Activated B cell treated with CpG ODN at 0.5 μM for 24 hours (primary cell): Measurements from ENCODE around the gene SV2B. TPM values are rescaled to one million over a fixed set of nuclear protein-coding genes. Genes with fewer than 3 reads are reported as not detected.

Experiments used
- ATAC-seq: fragments of 200-7000 bp; cut with Tn5 transposase; one replicate; pipeline ENCODE4 v1.10.0; 2021; ENCODE audit warnings: low read depth, mild to moderate bottlenecking, moderate library complexity
- CTCF ChIA-PET: fragments of 350-600 bp; sonication (Branson Sonifier 250); formaldehyde crosslinking; loops from one replicate; lab custom pipeline; 2021; ENCODE audit warnings: antibody characterized with exemption; lab: Charles Lee
- POLR2A ChIA-PET: fragments of 350-600 bp; sonication (Branson Sonifier 250); formaldehyde crosslinking; loops from one replicate; lab custom pipeline; 2021; ENCODE audit warnings: antibody characterized with exemption; lab: Charles Lee
- DNase-seq: peaks from one replicate; pipeline ENCODE4 v3.0.0; 2022
- H3K27ac Mint-ChIP-seq: one replicate; pipeline ENCODE4 v1.8.0; 2020; ENCODE audit warnings: mixed read lengths
- H3K27me3 Mint-ChIP-seq: one replicate; pipeline ENCODE4 v1.8.0; 2021; ENCODE audit warnings: mixed read lengths
- H3K36me3 Mint-ChIP-seq: one replicate; pipeline ENCODE4 v1.8.0; 2021; ENCODE audit warnings: low read depth, mixed read lengths
- H3K4me1 Mint-ChIP-seq: one replicate; pipeline ENCODE4 v1.8.0; 2021; ENCODE audit warnings: mixed read lengths
- H3K4me3 Mint-ChIP-seq: one replicate; pipeline ENCODE4 v1.8.0; 2020; ENCODE audit warnings: mild to moderate bottlenecking, mixed read lengths
- H3K9me3 Mint-ChIP-seq: one replicate; pipeline ENCODE4 v1.8.0; 2020; ENCODE audit warnings: mixed read lengths
- CTCF ChIP-seq: fragments of 200-600 bp; IDR thresholded peaks from one replicate; pipeline ENCODE4 v1.8.0; 2022; ENCODE audit warnings: antibody characterized with exemption, mild to moderate bottlenecking
- intact Hi-C: fragments of 100-400 bp; cut with micrococcal nuclease; formaldehyde crosslinking; loops from one replicate; pipeline ENCODE4 v1.15.1; 2024
- total RNA-seq: library from RNA; stranded (reverse); gene quantifications from 2 replicates; pipeline ENCODE4 v1.2.3, GENCODE V29; 2022

Gene SV2B
- total RNA-seq, 1 donor from 2014 or later = not detected

- Mint-ChIP-seq H3K27ac (no peak overlapping the region), H3K4me3 (no peak overlapping the region), H3K4me1 (no peaks in the 10 kb centered on the region), H3K9me3 (no peaks in the 10 kb centered on the region), H3K36me3 (no peaks in the 10 kb centered on the region), H3K27me3 (peaks cover 29% of the 10 kb centered on the region)
- TF ChIP-seq CTCF = no peak
- intact Hi-C loops = no loop called here
- no peak for ATAC-seq
- no peak for DNase-seq
- ChIA-PET CTCF (no interaction called here), POLR2A (no interaction called here)
These were observed 28.0 kb downstream of the SV2B start for GRCh38 chr15:91128016-91128415.

GRCh38 chr15:91129436-91129835 lies 29.4 kb downstream of the SV2B start:
- ChIA-PET CTCF (no interaction called here), POLR2A (no interaction called here)
- H3K4me1 Mint-ChIP-seq = no peaks in the 10 kb centered on the region
- H3K9me3 Mint-ChIP-seq = no peaks in the 10 kb centered on the region
- no peak overlapping the region for H3K4me3 Mint-ChIP-seq
- no peak overlapping the region for H3K27ac Mint-ChIP-seq
- ATAC-seq = no peak
- intact Hi-C loops = no loop called here
- DNase-seq = no peak
- no peak for TF ChIP-seq CTCF
- peaks cover 24% of the 10 kb centered on the region for H3K27me3 Mint-ChIP-seq
- no peaks in the 10 kb centered on the region for H3K36me3 Mint-ChIP-seq

DNA sequence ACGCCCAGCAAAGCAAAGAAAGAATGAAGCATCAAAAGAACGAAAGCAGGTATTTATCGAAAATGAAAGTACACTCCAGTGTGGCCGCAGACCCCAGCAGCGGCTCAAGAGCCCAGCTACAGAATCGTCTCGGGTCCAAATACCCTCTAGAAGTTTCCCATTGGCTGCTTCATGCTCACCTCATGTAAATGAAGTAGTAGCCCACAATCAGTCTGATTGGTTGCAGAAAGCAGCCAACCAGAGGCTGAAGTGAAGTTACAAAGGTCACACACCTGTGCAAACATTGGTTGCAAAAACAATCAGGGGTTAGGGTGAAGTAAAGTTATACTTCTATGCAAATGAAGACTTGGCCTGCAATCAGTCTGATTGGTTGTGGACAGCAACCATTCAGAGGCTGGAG lies 32.0 kb downstream of the SV2B start:
- no peak for DNase-seq
- POLR2A ChIA-PET = no interaction called here
- no peak for TF ChIP-seq CTCF
- no peak for ATAC-seq
- CTCF ChIA-PET = no interaction called here
- Mint-ChIP-seq H3K4me1 (no peaks in the 10 kb centered on the region), H3K27ac (no peak overlapping the region), H3K27me3 (peaks cover 20% of the 10 kb centered on the region), H3K36me3 (no peaks in the 10 kb centered on the region), H3K4me3 (no peak overlapping the region), H3K9me3 (no peaks in the 10 kb centered on the region)
- intact Hi-C loops = no loop called here

DNA sequence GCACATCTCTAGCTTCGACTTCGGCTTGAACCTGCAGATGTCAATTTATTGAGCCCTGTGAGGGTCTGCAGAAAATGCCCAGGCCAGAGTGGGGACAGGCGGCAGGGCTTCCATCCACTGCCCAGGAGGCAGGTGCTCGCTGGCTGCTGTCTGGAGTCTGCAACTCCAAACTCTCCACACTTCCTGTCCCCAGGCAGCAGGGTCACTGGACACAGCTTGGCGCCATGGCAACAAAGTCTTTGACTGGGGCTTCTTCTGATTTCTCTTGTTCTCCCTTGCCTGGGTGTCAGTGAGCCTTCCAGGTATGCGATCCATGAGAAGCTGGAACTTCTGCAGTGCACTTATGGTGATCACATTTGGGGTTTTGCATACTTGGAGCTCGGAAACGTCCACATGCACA lies 33.5 kb downstream of the SV2B start:
- no peaks in the 10 kb centered on the region for H3K36me3 Mint-ChIP-seq
- H3K27ac Mint-ChIP-seq = no peak overlapping the region
- DNase-seq (no peak), ATAC-seq (no peak)
- peaks cover 15% of the 10 kb centered on the region for H3K27me3 Mint-ChIP-seq
- POLR2A ChIA-PET = no interaction called here
- no peaks in the 10 kb centered on the region for H3K4me1 Mint-ChIP-seq
- no peak for TF ChIP-seq CTCF
- intact Hi-C loops = no loop called here
- H3K4me3 Mint-ChIP-seq = no peak overlapping the region
- no peaks in the 10 kb centered on the region for H3K9me3 Mint-ChIP-seq
- CTCF ChIA-PET = no interaction called here

DNA sequence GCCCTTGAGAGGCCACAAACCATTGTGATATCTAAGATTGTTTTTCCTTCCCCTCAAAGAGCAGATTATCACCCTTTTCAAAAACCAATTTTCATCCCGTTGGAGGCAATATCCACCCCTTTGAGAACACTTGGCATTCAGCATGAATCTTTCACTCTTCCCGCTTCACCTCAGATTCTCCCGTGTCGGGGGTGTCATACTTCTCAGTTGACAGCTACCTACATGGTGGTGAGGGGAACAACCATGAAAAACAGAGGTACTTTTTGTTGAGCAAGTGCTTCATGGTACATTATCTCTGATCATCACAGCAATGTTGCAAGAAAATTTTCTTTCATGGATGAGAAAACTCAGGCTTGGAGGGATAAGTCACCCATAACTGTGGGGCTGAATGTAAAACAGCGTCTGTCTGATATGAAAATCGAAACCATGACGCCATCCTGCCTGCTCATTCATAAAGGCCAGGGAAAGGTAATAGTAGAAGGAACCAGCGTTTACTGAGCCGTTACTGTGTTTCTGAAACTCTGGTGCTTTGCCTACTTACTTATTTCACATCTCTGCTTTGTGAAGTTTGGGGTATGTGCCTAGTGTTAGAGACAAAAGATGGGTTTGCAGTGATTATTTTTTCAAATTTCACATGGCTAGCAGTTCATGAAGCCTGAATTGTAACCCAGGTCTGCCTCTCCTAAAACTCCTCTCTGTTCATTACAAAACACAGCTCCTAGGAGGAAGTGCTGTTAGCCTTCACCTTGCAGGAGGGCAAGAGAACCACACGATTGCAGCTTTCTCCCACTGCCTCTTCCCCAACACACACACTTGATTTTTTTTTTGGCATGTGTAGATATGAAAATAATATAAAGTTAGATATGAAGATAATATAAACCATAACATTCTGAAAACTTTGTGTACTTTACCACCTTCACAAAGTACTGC lies 35.4 kb downstream of the SV2B start:
- intact Hi-C loops = no loop called here
- DNase-seq (no peak), ATAC-seq (no peak)
- Mint-ChIP-seq H3K4me3 (no peak overlapping the region), H3K36me3 (no peaks in the 10 kb centered on the region), H3K27me3 (peaks cover 21% of the 10 kb centered on the region), H3K4me1 (no peaks in the 10 kb centered on the region), H3K27ac (no peak overlapping the region), H3K9me3 (no peaks in the 10 kb centered on the region)
- CTCF ChIA-PET = no interaction called here
- no peak for TF ChIP-seq CTCF
- POLR2A ChIA-PET = no interaction called here
